ENCODE results near the gene SEC31A. TPM values are rescaled to one million over a fixed set of nuclear protein-coding genes. Genes with fewer than 3 reads are reported as not detected.
A peak's percentile ranks its signal among the peaks of the same experiment; 100 is the strongest.

Gene SEC31A
- total RNA-seq, 2 donors from 2014 or later: 248 to 337 TPM

DNA sequence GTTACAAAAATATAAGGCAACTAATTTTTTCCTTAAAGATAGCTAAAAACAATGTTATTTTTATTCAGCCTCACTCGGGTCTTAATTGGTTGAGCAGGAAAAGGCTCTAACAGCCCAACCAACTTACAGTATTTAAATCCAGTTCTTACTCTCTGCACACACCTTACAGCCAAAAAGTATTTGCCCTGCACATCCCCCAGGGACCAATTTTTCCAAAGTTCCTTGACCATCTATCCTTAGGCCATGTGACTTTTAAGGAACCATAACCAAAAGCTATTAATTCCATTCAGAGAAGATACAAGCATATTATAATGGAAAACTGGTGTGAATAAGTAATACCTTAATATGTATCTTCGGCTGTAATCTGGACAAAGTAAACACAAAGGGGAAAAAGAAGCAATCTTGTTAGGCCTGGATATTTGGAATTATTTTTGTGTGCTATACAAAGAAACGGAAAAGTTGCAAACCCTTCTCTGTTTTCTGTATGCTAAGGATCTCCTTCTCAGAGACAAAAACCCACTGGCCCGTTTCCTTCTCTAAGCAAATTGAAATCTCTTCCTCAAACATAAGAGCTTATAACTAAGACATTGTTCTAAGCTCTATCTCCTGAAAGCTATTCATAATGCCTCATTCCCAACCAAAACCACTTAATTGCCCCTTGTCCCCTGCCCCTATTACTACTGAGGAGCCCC lies 8.6 kb upstream of the SEC31A start:
- DNase-seq (ENCODE audit: low spot score) (no peak), ATAC-seq (ENCODE audit: insufficient number of reproducible peaks, low FRiP score, low read depth) (no peak)
- H3K4me3 ChIP-seq: peak overlapping the region; percentile 76
- no peaks in the 10 kb centered on the region for H3K9me3 ChIP-seq
- TF ChIP-seq, protein P1, sequence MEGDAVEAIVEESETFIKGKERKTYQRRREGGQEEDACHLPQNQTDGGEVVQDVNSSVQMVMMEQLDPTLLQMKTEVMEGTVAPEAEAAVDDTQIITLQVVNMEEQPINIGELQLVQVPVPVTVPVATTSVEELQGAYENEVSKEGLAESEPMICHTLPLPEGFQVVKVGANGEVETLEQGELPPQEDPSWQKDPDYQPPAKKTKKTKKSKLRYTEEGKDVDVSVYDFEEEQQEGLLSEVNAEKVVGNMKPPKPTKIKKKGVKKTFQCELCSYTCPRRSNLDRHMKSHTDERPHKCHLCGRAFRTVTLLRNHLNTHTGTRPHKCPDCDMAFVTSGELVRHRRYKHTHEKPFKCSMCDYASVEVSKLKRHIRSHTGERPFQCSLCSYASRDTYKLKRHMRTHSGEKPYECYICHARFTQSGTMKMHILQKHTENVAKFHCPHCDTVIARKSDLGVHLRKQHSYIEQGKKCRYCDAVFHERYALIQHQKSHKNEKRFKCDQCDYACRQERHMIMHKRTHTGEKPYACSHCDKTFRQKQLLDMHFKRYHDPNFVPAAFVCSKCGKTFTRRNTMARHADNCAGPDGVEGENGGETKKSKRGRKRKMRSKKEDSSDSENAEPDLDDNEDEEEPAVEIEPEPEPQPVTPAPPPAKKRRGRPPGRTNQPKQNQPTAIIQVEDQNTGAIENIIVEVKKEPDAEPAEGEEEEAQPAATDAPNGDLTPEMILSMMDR (IDR thresholded peaks at IDR 0.05): no peak
- peak overlapping the region; percentile 96 to 99 for H3K27ac ChIP-seq
- peaks cover 19 to 31% of the 10 kb centered on the region in 2 donors for H3K4me1 ChIP-seq (ENCODE audit: control insufficient read depth in 1 of 2, low read depth in 2 of 2)
- peaks cover under 1% of the 10 kb centered on the region for H3K36me3 ChIP-seq
- no peaks in the 10 kb centered on the region for H3K27me3 ChIP-seq (replicated peaks; ENCODE audit: insufficient read depth)

DNA sequence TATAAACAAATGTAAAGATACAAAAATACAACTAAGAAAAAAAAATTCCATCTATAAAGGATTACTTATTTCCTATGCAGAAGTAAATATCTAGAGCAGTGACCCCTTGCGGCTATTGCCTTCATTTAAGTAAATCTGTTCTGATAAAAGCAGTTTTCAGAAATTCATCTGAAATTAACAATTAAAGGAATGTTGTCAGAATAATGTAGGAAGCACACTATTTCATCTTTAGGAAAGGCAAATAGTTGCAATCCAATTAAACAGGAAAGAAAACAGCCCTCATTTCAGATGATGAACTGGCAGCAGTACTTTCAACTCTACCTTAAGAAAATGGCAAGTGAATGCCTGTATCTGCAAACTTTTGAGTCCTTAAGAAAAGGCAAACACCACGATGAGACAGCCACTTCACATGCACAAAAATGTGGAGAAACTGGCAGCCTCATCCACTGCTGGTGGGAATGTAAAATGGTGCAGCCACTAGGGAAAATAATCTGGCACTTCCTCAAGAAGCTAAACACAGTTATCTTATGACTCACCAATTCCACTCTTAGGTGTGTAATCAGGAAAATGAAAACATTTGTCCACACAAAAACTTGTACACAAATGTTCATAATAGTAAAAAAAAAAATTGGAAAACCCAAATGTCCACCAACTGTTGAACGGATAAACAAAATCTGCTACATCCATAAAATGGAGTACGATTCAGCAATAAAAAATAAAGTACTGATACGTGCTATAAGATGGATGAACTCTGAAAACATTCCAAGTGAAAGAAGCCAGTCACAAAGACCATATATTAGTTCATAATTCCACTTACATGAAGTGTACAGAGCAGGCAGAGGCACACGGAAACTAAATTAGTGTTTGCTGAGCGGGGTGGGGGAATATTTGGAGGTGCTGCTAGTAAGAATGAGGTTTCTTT lies 7.6 kb upstream of the SEC31A start:
- DNase-seq (ENCODE audit: low spot score): peak; percentile 14

DNA sequence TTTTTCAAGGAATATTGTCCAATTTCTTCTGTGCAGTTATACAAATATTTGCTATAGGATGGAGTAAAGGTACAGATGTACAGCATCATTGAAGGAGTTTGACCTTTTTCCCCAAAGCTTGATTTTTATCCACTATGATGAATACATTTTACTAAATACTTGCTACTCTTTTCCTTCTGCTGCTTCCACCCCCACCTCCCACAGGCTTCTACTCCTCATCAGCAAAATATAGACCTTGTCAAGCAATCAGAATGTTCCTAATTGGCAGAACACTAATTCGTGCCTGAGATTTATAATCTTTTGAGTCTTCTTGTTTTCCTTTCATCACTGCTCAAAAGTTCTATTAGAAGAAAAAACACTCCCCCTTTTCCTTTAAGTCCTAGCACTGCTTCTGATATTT lies 5.8 kb upstream of the SEC31A start:
- TF ChIP-seq, protein P1 (IDR thresholded peaks at IDR 0.05): no peak
- Histone ChIP-seq H3K36me3 (peaks cover 6% of the 10 kb centered on the region), H3K4me3 (no peak overlapping the region), H3K27ac (no peak overlapping the region), H3K9me3 (no peaks in the 10 kb centered on the region), H3K27me3 (replicated peaks; ENCODE audit: insufficient read depth) (no peaks in the 10 kb centered on the region), H3K4me1 (ENCODE audit: control insufficient read depth in 1 of 2, low read depth in 2 of 2) (peaks cover 19 to 31% of the 10 kb centered on the region in 2 donors)
- ATAC-seq (ENCODE audit: insufficient number of reproducible peaks, low FRiP score, low read depth) (no peak), DNase-seq (ENCODE audit: low spot score) (no peak)

More for the DNA sequence above, 7.6 kb upstream of the SEC31A start:
- Histone ChIP-seq H3K4me3 (peak overlapping the region; percentile 76), H3K36me3 (peaks cover 6% of the 10 kb centered on the region), H3K27ac (peak overlapping the region; percentile 96 to 99), H3K9me3 (no peaks in the 10 kb centered on the region), H3K4me1 (ENCODE audit: control insufficient read depth in 1 of 2, low read depth in 2 of 2) (peaks cover 19 to 31% of the 10 kb centered on the region in 2 donors), H3K27me3 (replicated peaks; ENCODE audit: insufficient read depth) (no peaks in the 10 kb centered on the region)
- ATAC-seq (ENCODE audit: insufficient number of reproducible peaks, low FRiP score, low read depth): no peak
- TF ChIP-seq, protein P1 (IDR thresholded peaks at IDR 0.05): peak; percentile 29

DNA sequence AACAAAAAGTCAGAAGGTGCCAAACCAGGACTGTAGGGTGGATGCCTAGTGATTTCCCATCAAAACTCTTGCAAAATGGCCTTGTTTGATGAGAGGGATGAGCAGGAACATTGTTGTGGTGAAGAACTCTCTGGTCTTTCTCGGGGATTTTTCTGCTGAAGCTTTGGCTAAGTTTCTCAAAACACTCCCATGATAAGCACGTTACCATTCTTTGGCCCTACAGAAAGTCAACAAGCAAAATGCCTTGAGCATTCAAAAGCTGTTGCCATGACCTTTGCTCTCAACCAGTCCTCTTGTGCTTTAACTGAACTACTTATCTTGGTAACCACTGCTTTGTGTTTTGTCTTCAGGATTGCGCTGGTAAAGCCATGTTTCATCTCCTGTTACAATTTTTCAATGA lies 3.0 kb upstream of the SEC31A start:
- ATAC-seq (ENCODE audit: insufficient number of reproducible peaks, low FRiP score, low read depth): no peak
- Histone ChIP-seq H3K27me3 (replicated peaks; ENCODE audit: insufficient read depth) (no peaks in the 10 kb centered on the region), H3K27ac (no peak overlapping the region), H3K4me3 (no peak overlapping the region), H3K36me3 (peaks cover 6% of the 10 kb centered on the region), H3K4me1 (ENCODE audit: control insufficient read depth in 1 of 2, low read depth in 2 of 2) (peaks cover 24 to 33% of the 10 kb centered on the region in 2 donors), H3K9me3 (no peaks in the 10 kb centered on the region)
- DNase-seq (ENCODE audit: low spot score): no peak
- TF ChIP-seq, protein P1 (IDR thresholded peaks at IDR 0.05): no peak

DNA sequence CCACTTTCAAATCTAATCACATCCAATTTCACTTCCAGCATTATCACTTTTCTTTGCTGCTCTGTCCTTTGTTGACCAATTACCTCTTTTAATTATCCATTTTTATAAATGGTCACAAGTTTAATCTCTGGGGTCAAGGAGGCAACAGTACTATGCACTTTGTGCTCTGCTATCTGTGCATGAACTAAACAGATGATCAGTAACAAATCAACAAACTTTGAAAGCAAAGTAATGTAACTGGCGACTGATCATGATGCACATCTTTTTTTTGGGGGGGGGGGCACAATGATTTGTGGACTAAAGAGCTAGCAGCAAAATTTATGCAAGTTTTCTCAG lies 1.5 kb upstream of the SEC31A start:
- TF ChIP-seq, protein P1 (IDR thresholded peaks at IDR 0.05): no peak
- Histone ChIP-seq H3K4me1 (ENCODE audit: control insufficient read depth in 1 of 2, low read depth in 2 of 2) (peaks cover 17 to 25% of the 10 kb centered on the region in 2 donors), H3K27ac (peak overlapping the region in 1 of 2 donors; percentile 98), H3K9me3 (no peaks in the 10 kb centered on the region), H3K4me3 (no peak overlapping the region), H3K36me3 (peaks cover 6% of the 10 kb centered on the region), H3K27me3 (replicated peaks; ENCODE audit: insufficient read depth) (no peaks in the 10 kb centered on the region)
- ATAC-seq (ENCODE audit: insufficient number of reproducible peaks, low FRiP score, low read depth) (no peak), DNase-seq (ENCODE audit: low spot score) (no peak)
